ENCODE data around the gene GPR137. TPM values are rescaled to one million over a fixed set of nuclear protein-coding genes. Genes with fewer than 3 reads are reported as not detected.

Gene GPR137
- total RNA-seq, 1 donor from 2014 or later: 4.9 TPM

DNA sequence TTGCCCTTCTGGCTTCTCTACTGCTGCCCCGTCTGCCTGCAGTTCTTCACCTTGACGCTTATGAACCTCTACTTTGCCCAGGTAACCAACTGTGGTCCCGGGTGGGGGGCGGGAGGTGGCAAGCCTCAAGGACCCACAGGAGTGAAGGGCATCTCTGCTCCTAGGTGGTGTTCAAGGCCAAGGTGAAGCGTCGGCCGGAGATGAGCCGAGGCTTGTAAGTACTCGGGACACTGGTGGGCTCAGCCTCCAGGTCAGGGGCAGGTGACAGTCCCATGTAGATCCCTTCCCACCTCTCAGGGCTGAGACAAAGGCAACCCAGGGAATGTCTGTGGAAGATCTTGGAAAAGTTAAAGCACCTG lies 1.1 kb downstream of the GPR137 start:
- no peak overlapping the region for H3K27ac Mint-ChIP-seq
- Histone ChIP-seq H2AFZ (replicated peaks) (no peak overlapping the region), H3K9me3 (ENCODE audit: low read depth) (no peaks in the 10 kb centered on the region), H3K9ac (no peak overlapping the region), H3K4me3 (no peak overlapping the region), H3K36me3 (no peaks in the 10 kb centered on the region), H4K20me1 (ENCODE audit: low read depth) (peaks cover 18% of the 10 kb centered on the region), H3K4me1 (peaks cover 9% of the 10 kb centered on the region), H3F3A (ENCODE audit: low read depth) (peaks cover 4% of the 10 kb centered on the region), H3K27ac (no peak overlapping the region), H3K27me3 (peaks cover 34% of the 10 kb centered on the region), H3K79me2 (ENCODE audit: low read depth) (peaks cover 3% of the 10 kb centered on the region), H3K4me2 (no peak overlapping the region)
- DNase-seq (ENCODE audit: low spot score): no peak
- H3K27me3 Mint-ChIP-seq (ENCODE audit: insufficient read depth, low read depth): peaks cover 30% of the 10 kb centered on the region
- H3K4me1 Mint-ChIP-seq: peaks cover 20% of the 10 kb centered on the region
- TF ChIP-seq CTCF (IDR thresholded peaks at IDR 0.05): no peak
- no peak for TF ChIP-seq EZH2 (IDR thresholded peaks at IDR 0.05)
- no peak for TF ChIP-seq EZH2phosphoT487 (IDR thresholded peaks at IDR 0.05)
- H3K4me3 Mint-ChIP-seq: peak overlapping the region; percentile 87
- peaks cover 2% of the 10 kb centered on the region for H3K9me3 Mint-ChIP-seq
- peaks cover 7% of the 10 kb centered on the region for H3K36me3 Mint-ChIP-seq

GRCh38 chr11:64287676-64288352 lies 2.2 kb downstream of the GPR137 start:
- Mint-ChIP-seq H3K27me3 (ENCODE audit: insufficient read depth, low read depth) (peaks cover 32% of the 10 kb centered on the region), H3K36me3 (peaks cover 6% of the 10 kb centered on the region), H3K9me3 (peaks cover 2% of the 10 kb centered on the region), H3K27ac (no peak overlapping the region), H3K4me1 (peaks cover 20% of the 10 kb centered on the region), H3K4me3 (peak overlapping the region; percentile 27)
- Histone ChIP-seq H3K4me2 (no peak overlapping the region), H3K4me1 (peaks cover 14% of the 10 kb centered on the region), H3F3A (ENCODE audit: low read depth) (peaks cover 4% of the 10 kb centered on the region), H3K79me2 (ENCODE audit: low read depth) (peaks cover 3% of the 10 kb centered on the region), H3K4me3 (no peak overlapping the region), H2AFZ (replicated peaks) (no peak overlapping the region), H3K9ac (no peak overlapping the region), H3K9me3 (ENCODE audit: low read depth) (no peaks in the 10 kb centered on the region), H3K27me3 (peaks cover 44% of the 10 kb centered on the region), H4K20me1 (ENCODE audit: low read depth) (peaks cover 25% of the 10 kb centered on the region), H3K27ac (no peak overlapping the region), H3K36me3 (no peaks in the 10 kb centered on the region)
- no peak for DNase-seq (ENCODE audit: low spot score)
- TF ChIP-seq CTCF (IDR thresholded peaks at IDR 0.05) (no peak), EZH2 (IDR thresholded peaks at IDR 0.05) (no peak), EZH2phosphoT487 (IDR thresholded peaks at IDR 0.05) (no peak)

DNA sequence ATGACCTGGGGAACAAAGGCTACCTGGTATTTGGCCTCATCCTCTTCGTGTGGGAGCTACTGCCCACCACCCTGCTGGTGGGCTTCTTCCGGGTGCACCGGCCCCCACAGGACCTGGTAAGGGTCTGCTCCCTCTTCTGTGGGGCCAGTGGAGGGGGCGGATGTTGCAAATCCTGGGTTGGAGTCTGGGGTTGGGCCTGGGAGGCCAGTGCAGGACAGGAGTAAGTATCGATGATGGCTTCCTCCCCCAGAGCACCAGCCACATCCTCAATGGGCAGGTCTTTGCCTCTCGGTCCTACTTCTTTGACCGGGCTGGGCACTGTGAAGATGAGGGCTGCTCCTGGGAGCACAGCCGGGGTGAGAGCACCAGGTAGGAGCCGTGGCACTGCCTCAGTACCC lies 2.7 kb downstream of the GPR137 start:
- peaks cover 2% of the 10 kb centered on the region for H3K9me3 Mint-ChIP-seq
- Histone ChIP-seq H3K27ac (no peak overlapping the region), H3K4me1 (peaks cover 14% of the 10 kb centered on the region), H3K36me3 (no peaks in the 10 kb centered on the region), H3F3A (ENCODE audit: low read depth) (peaks cover 4% of the 10 kb centered on the region), H3K4me3 (no peak overlapping the region), H3K9me3 (ENCODE audit: low read depth) (no peaks in the 10 kb centered on the region), H3K9ac (no peak overlapping the region), H3K79me2 (ENCODE audit: low read depth) (peaks cover 2% of the 10 kb centered on the region), H2AFZ (replicated peaks) (no peak overlapping the region), H3K27me3 (peaks cover 49% of the 10 kb centered on the region), H3K4me2 (no peak overlapping the region), H4K20me1 (ENCODE audit: low read depth) (peaks cover 31% of the 10 kb centered on the region)
- H3K36me3 Mint-ChIP-seq: peaks cover 4% of the 10 kb centered on the region
- TF ChIP-seq EZH2phosphoT487 (IDR thresholded peaks at IDR 0.05) (no peak), EZH2 (IDR thresholded peaks at IDR 0.05) (no peak), CTCF (IDR thresholded peaks at IDR 0.05) (no peak)
- peaks cover 18% of the 10 kb centered on the region for H3K4me1 Mint-ChIP-seq
- no peak overlapping the region for H3K27ac Mint-ChIP-seq
- DNase-seq (ENCODE audit: low spot score): no peak
- peaks cover 36% of the 10 kb centered on the region for H3K27me3 Mint-ChIP-seq (ENCODE audit: insufficient read depth, low read depth)
- H3K4me3 Mint-ChIP-seq: no peak overlapping the region

Measured in neural progenitor cell (in vitro differentiated cells).